ENCODE data around the gene PXYLP1.
A peak's percentile ranks its signal among the peaks of the same experiment; 100 is the strongest.
"Not testable (repeated sequence)": the region's sequence is repeated elsewhere in the genome, so short reads cannot be mapped to it uniquely, and the experiment has no call there.

The PXYLP1 gene

GRCh38 chr3:141231101-141231951 lies at the start of gene PXYLP1:
TSS of gene PXYLP1 (plus strand) at chr3:141231825. CDS start at chr3:141260176, 28,351 bp downstream.
- peak; percentile 83 for DNase-seq (ENCODE audit: low read depth)

GRCh38 chr3:141183606-141184005 lies 48.0 kb upstream of the PXYLP1 start:
- DNase-seq (ENCODE audit: low read depth) = no peak

GRCh38 chr3:141184430-141184829 lies 47.2 kb upstream of the PXYLP1 start:
- no peak for DNase-seq (ENCODE audit: low read depth)

GRCh38 chr3:141191097-141191749 lies 40.4 kb upstream of the PXYLP1 start:
- no peak for DNase-seq (ENCODE audit: low read depth)

GRCh38 chr3:141192345-141192744 lies 39.3 kb upstream of the PXYLP1 start:
- peak; percentile 92 for DNase-seq (ENCODE audit: low read depth)

- DNase-seq (ENCODE audit: low read depth) = no peak
Observed at GRCh38 chr3:141193066-141193830, 38.4 kb upstream of the PXYLP1 start.

- no peak for DNase-seq (ENCODE audit: low read depth)
Observed at GRCh38 chr3:141201122-141201521, 30.5 kb upstream of the PXYLP1 start.

GRCh38 chr3:141202682-141203081 lies 28.9 kb upstream of the PXYLP1 start:
- no peak for DNase-seq (ENCODE audit: low read depth)

GRCh38 chr3:141203866-141204265 lies 27.8 kb upstream of the PXYLP1 start:
- DNase-seq (ENCODE audit: low read depth) = no peak

- no peak for DNase-seq (ENCODE audit: low read depth)
Observed at GRCh38 chr3:141204343-141204742, 27.3 kb upstream of the PXYLP1 start.

- DNase-seq (ENCODE audit: low read depth) = not testable (repeated sequence)
Observed at GRCh38 chr3:141211306-141211705, 20.3 kb upstream of the PXYLP1 start.

- DNase-seq (ENCODE audit: low read depth) = no peak
Observed at GRCh38 chr3:141212101-141212500, 19.5 kb upstream of the PXYLP1 start.

- DNase-seq (ENCODE audit: low read depth) = no peak
Observed at GRCh38 chr3:141212555-141212954, 19.1 kb upstream of the PXYLP1 start.

GRCh38 chr3:141216975-141217374 lies 14.7 kb upstream of the PXYLP1 start:
- DNase-seq (ENCODE audit: low read depth) = no peak

- no peak for DNase-seq (ENCODE audit: low read depth)
Observed at GRCh38 chr3:141217389-141217788, 14.2 kb upstream of the PXYLP1 start.

GRCh38 chr3:141218162-141218835 lies 13.3 kb upstream of the PXYLP1 start:
- no peak for DNase-seq (ENCODE audit: low read depth)

GRCh38 chr3:141218926-141219325 lies 12.7 kb upstream of the PXYLP1 start:
- DNase-seq (ENCODE audit: low read depth) = no peak

GRCh38 chr3:141223673-141224166 lies 7.9 kb upstream of the PXYLP1 start:
- no peak for DNase-seq (ENCODE audit: low read depth)

- DNase-seq (ENCODE audit: low read depth) = no peak
Observed at GRCh38 chr3:141225939-141226338, 5.7 kb upstream of the PXYLP1 start.

- DNase-seq (ENCODE audit: low read depth) = no peak
Observed at GRCh38 chr3:141227216-141227615, 4.4 kb upstream of the PXYLP1 start.

GRCh38 chr3:141227752-141228151 lies 3.9 kb upstream of the PXYLP1 start:
- DNase-seq (ENCODE audit: low read depth) = no peak

GRCh38 chr3:141228395-141228794 lies 3.2 kb upstream of the PXYLP1 start:
- no peak for DNase-seq (ENCODE audit: low read depth)

Data from stimulated activated CD4-positive, alpha-beta T cell treated with anti-CD3 and anti-CD28 coated beads, Interleukin-2, amount 100 ng/mL, for 4 hours (primary cell).